H1 (cell line): ENCODE data around the gene RGCC.

Experiments used
- POLR2A ChIP-seq, 2 experiments: IDR thresholded peaks; 1 replicate in 1 of 2; 2 replicates in 1 of 2; pipeline ENCODE4 v1.6.1; 2011; ENCODE audit warnings: low read depth in 2 of 2, low read length in 2 of 2, mild to moderate bottlenecking in 2 of 2; ENCODE audit errors: control extremely low read depth in 1 of 2
- POLR2AphosphoS5 ChIP-seq: IDR thresholded peaks from 2 replicates; pipeline ENCODE4 v1.6.1; 2011; ENCODE audit warnings: low read depth, low read length
- RAD21 ChIP-seq, 2 experiments: IDR thresholded peaks in 1 of 2; conservative IDR thresholded peaks in 1 of 2; 2 replicates each; pipeline ENCODE4 v1.6.1; 2011; ENCODE audit warnings: low read depth in 2 of 2, low read length in 2 of 2, improper control_type of control experiment in 1 of 2, inconsistent platforms in 1 of 2, mild to moderate bottlenecking in 1 of 2, moderate library complexity in 1 of 2
- USF2 ChIP-seq: IDR thresholded peaks from 2 replicates; pipeline ENCODE4 v1.6.1; 2011; ENCODE audit warnings: low read length, improper control_type of control experiment
- TF ChIP-seq, protein P1 (sequence below), 3 experiments: IDR thresholded peaks; 1 replicate in 2 of 3; 2 replicates in 1 of 3; pipeline versions ENCODE4 v1.5.1 to v1.6.1; 2011; ENCODE audit warnings: low read length in 3 of 3, mild to moderate bottlenecking in 3 of 3, inconsistent platforms in 2 of 3, low read depth in 1 of 3, moderate library complexity in 1 of 3; ENCODE audit not compliant: insufficient read depth in 1 of 3; ENCODE audit errors: control extremely low read depth in 1 of 3

GRCh38 chr13:41427666-41428065 is 29.7 kb upstream of the RGCC start:
- TF ChIP-seq, protein P1, sequence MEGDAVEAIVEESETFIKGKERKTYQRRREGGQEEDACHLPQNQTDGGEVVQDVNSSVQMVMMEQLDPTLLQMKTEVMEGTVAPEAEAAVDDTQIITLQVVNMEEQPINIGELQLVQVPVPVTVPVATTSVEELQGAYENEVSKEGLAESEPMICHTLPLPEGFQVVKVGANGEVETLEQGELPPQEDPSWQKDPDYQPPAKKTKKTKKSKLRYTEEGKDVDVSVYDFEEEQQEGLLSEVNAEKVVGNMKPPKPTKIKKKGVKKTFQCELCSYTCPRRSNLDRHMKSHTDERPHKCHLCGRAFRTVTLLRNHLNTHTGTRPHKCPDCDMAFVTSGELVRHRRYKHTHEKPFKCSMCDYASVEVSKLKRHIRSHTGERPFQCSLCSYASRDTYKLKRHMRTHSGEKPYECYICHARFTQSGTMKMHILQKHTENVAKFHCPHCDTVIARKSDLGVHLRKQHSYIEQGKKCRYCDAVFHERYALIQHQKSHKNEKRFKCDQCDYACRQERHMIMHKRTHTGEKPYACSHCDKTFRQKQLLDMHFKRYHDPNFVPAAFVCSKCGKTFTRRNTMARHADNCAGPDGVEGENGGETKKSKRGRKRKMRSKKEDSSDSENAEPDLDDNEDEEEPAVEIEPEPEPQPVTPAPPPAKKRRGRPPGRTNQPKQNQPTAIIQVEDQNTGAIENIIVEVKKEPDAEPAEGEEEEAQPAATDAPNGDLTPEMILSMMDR (IDR thresholded peaks at IDR 0.05; ENCODE audit: control extremely low read depth in 1 of 3, insufficient read depth in 1 of 3, low read depth in 1 of 3, low read length in 3 of 3): no peak
- TF ChIP-seq POLR2A (IDR thresholded peaks at IDR 0.05; ENCODE audit: control extremely low read depth in 1 of 2, low read depth in 2 of 2, low read length in 2 of 2) (no peak), POLR2AphosphoS5 (no peak), USF2 (no peak), RAD21 (IDR thresholded peaks at IDR 0.05 in 1 of 2, conservative IDR thresholded peaks at IDR 0.05 in 1 of 2; ENCODE audit: low read depth in 2 of 2, low read length in 2 of 2) (no peak)
